ENCODE results near the gene EXD3.

GRCh38 chr9:137390553-137391410 lies 32.2 kb downstream of the EXD3 start:
- TF ChIP-seq EP300 (IDR thresholded peaks at IDR 0.05): no peak
- TF ChIP-seq POLR2AphosphoS5 (IDR thresholded peaks at IDR 0.05): no peak

All from sigmoid colon (tissue), 4 donors.